Calu3 (cell line): ENCODE results near the gene ZC3H12A. TPM values are rescaled to one million over a fixed set of nuclear protein-coding genes. Genes with fewer than 3 reads are reported as not detected.
"Not testable (repeated sequence)": the region's sequence is repeated elsewhere in the genome, so short reads cannot be mapped to it uniquely, and the experiment has no call there.

ENCODE experiments used
- BruUV-seq: library from RNA; stranded (reverse); fragments of 400-500 nt; replicated peaks from 2 replicates; lab custom pipeline; 2021; lab: Mats Ljungman, UMichigan
- CTCF ChIA-PET: fragments of 300-600 bp; sonication (Branson Sonifier 250); formaldehyde crosslinking; loops from one replicate; lab custom pipeline; 2022; ENCODE audit warnings: antibody characterized with exemption; lab: Charles Lee
- DNase-seq: peaks from one replicate; pipeline ENCODE4 v3.0.0; 2022
- H3K27ac Mint-ChIP-seq: one replicate; pipeline ENCODE4 v1.8.0; 2022; ENCODE audit warnings: mixed read lengths; ENCODE audit not compliant: unreplicated experiment
- H3K27me3 Mint-ChIP-seq: one replicate; pipeline ENCODE4 v1.8.0; 2022; ENCODE audit warnings: mixed read lengths; ENCODE audit not compliant: unreplicated experiment
- H3K36me3 Mint-ChIP-seq: one replicate; pipeline ENCODE4 v1.8.0; 2022; ENCODE audit warnings: mild to moderate bottlenecking, moderate library complexity, mixed read lengths; ENCODE audit not compliant: insufficient read depth, unreplicated experiment
- H3K4me1 Mint-ChIP-seq: one replicate; pipeline ENCODE4 v1.8.0; 2022; ENCODE audit warnings: mild to moderate bottlenecking, low read depth, mixed read lengths; ENCODE audit not compliant: unreplicated experiment
- H3K4me3 Mint-ChIP-seq: one replicate; pipeline ENCODE4 v1.8.0; 2022; ENCODE audit warnings: mild to moderate bottlenecking, low read depth, moderate library complexity, mixed read lengths; ENCODE audit not compliant: unreplicated experiment
- H3K9me3 Mint-ChIP-seq: one replicate; pipeline ENCODE4 v1.8.0; 2022; ENCODE audit warnings: low read depth, mixed read lengths; ENCODE audit not compliant: unreplicated experiment
- intact Hi-C: fragments of 100-400 bp; cut with micrococcal nuclease; formaldehyde crosslinking; loops from one replicate; pipeline ENCODE4 v1.10.0; 2022; ENCODE audit not compliant: unreplicated experiment
- microRNA-seq: library from miRNA; unstranded; fragments of <30 nt; microRNA quantifications from one replicate; pipeline ENCODE4 v1.2.0, GENCODE V29; 2022
- total RNA-seq: library from RNA; stranded (reverse); gene quantifications from 2 replicates; pipeline ENCODE4 v1.2.3, GENCODE V29; 2022
- TF ChIP-seq, protein P1 (sequence below): fragments of 200-600 bp; IDR thresholded peaks from one replicate; pipeline ENCODE4 v1.8.0; 2022; ENCODE audit warnings: antibody characterized with exemption; ENCODE audit not compliant: unreplicated experiment

Gene ZC3H12A
- total RNA-seq, 1 experiment from 2014 or later: 94.1 TPM

DNA sequence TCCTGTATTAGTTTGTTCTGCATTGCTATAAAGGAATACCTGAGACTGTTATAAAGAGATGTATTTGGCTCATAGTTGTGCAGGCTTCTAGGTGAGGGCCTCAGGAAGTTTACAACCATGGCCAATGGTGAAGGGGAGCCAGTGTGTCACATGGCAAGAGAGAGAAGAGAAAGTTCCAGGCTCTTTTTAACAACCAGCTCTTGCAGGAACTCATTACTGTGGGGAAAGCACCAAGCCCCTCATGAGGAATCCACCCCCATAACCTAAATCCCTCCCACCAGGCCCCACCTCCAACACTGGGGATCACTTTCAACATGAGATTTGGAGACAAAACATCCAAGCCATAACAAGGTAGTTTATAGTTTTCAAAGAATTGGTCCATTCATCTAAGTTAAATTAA, 45.2 kb downstream of the ZC3H12A start:
- H3K36me3 Mint-ChIP-seq: peaks cover 7% of the 10 kb centered on the region
- CTCF ChIA-PET: interaction anchor here (0.6 kb wide), 1 partner anchor 16 kb away, joined by 3 read pairs; no protein-coding TSS in a partner anchor
- H3K9me3 Mint-ChIP-seq: no peaks in the 10 kb centered on the region
- intact Hi-C loops: no loop called here
- peaks cover 11% of the 10 kb centered on the region for H3K4me1 Mint-ChIP-seq
- no peaks in the 10 kb centered on the region for H3K27me3 Mint-ChIP-seq
- no peak overlapping the region for H3K4me3 Mint-ChIP-seq
- DNase-seq: no peak
- TF ChIP-seq, protein P1, sequence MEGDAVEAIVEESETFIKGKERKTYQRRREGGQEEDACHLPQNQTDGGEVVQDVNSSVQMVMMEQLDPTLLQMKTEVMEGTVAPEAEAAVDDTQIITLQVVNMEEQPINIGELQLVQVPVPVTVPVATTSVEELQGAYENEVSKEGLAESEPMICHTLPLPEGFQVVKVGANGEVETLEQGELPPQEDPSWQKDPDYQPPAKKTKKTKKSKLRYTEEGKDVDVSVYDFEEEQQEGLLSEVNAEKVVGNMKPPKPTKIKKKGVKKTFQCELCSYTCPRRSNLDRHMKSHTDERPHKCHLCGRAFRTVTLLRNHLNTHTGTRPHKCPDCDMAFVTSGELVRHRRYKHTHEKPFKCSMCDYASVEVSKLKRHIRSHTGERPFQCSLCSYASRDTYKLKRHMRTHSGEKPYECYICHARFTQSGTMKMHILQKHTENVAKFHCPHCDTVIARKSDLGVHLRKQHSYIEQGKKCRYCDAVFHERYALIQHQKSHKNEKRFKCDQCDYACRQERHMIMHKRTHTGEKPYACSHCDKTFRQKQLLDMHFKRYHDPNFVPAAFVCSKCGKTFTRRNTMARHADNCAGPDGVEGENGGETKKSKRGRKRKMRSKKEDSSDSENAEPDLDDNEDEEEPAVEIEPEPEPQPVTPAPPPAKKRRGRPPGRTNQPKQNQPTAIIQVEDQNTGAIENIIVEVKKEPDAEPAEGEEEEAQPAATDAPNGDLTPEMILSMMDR: no peak
- no TSS peak for BruUV-seq
- H3K27ac Mint-ChIP-seq: no peak overlapping the region

DNA sequence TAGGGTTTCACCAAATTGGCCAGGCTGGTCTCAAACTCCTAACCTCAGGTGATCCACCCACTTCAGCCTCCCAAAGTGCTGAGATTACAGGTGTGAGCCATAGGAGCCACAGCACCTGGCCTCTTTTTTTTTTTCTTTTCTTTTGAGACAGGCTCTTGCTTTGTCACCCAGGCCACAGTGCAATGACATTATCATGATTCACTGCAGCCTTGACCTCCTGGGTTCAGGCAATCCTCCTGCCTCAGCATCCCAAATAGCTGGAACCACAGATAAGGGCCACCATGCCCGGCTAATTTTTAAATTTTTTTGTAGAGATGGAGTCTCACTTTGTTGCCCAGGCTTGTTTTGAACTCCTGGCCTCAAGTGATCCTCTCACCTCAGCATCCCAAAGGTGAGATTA, 55.5 kb downstream of the ZC3H12A start:
- H3K9me3 Mint-ChIP-seq, DNase-seq, H3K4me3 Mint-ChIP-seq, intact Hi-C loops, H3K36me3 Mint-ChIP-seq, H3K27me3 Mint-ChIP-seq, BruUV-seq, H3K27ac Mint-ChIP-seq: not testable (repeated sequence)
- peaks cover 15% of the 10 kb centered on the region for H3K4me1 Mint-ChIP-seq
- CTCF ChIA-PET: interaction anchor here (0.7 to 1.0 kb wide), 2 partner anchors 15 to 25 kb away, joined by 3 to 4 read pairs; partner anchors contain the start of gene MEAF6

DNA sequence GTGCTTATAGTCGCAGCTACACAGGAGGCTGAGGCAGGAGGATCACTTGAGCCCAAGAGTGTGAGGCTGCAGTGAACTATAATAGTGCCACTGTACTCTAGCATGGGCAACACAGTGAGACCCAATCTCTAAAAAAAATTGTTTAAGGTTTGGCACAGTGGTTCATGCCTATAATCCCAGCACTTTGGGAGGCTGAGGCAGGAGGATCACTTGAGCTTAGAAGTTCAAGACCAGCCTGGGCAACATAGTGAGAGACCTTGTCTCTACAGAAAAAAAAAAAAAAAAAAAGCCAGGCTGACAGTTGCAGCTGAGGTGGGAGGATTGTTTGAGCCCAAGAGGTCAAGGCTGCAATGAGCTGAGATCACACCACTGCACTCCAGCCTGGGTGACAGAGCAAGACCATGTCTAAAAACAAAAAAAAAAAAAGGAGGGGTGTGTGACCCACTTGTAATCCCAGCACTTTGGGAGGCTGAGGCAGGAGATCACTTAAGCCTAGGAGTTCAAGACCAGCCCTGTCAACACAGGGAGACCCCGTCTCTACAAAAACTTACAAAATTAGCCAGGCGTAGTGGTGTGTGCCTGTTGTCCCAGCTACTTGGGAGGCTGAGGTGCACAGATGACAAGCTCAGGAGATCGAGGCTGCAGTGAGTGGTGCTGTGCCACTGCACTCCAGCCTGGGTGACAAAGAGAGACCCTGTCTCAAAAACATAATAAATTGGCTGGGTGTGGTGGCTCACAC, 58.2 kb downstream of the ZC3H12A start:
- DNase-seq, H3K27ac Mint-ChIP-seq, H3K4me3 Mint-ChIP-seq, H3K27me3 Mint-ChIP-seq, intact Hi-C loops, H3K9me3 Mint-ChIP-seq, BruUV-seq: not testable (repeated sequence)
- peaks cover 35% of the 10 kb centered on the region for H3K4me1 Mint-ChIP-seq
- CTCF ChIA-PET: interaction anchor here (0.6 to 0.7 kb wide), 2 partner anchors 11 to 18 kb away, joined by 3 to 7 read pairs; partner anchors contain the start of gene MEAF6
- peaks cover 22% of the 10 kb centered on the region for H3K36me3 Mint-ChIP-seq

DNA sequence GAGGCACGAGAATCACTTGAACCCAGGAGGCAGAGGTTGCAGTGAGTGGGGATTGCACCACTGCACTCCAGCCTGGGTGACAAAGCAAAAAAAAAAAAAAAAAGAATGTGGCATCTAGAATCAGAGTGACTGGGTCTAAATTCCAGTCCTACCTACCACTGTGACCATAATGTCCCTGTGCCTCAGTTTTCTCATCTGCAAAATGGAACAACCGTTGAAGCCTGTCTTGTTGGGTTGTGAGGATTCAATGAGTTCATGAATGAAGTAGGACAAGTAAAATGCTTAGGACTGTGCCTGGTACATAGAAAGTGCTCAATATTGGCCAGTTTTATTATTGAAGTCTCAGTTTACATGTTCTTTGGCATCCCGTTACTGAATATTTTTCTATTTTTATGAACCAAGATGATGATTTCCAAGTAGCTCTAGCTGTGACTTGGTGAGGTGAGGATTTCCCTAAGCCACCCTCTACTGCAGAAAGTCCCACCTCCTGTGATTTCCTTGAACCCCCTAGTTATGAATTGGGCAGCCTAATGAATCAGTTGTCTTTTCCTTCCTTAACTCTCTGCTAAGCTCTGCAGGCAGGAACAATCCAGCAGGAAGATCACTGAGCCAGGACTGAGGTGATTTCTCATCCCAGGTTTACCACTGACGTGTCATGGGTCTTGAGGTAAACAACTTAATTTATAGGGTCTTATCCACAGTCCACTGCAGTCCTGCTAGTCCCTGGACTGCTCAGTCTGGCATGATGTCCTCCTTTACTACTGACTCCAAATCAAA, 59.1 kb downstream of the ZC3H12A start:
- H3K27ac Mint-ChIP-seq: peak overlapping the region; percentile 85
- no peak for DNase-seq
- H3K36me3 Mint-ChIP-seq: peaks cover 29% of the 10 kb centered on the region
- H3K9me3 Mint-ChIP-seq: no peaks in the 10 kb centered on the region
- peaks cover 40% of the 10 kb centered on the region for H3K4me1 Mint-ChIP-seq
- intact Hi-C loops: no loop called here
- H3K4me3 Mint-ChIP-seq: no peak overlapping the region
- TF ChIP-seq, protein P1: no peak
- CTCF ChIA-PET: interaction anchor here (1.2 kb wide), 1 partner anchor 21 kb away, joined by 3 read pairs; the partner anchor contains the start of gene SNIP1
- H3K27me3 Mint-ChIP-seq: no peaks in the 10 kb centered on the region
- BruUV-seq: no TSS peak

Small RNA genes lying within 50 kb of the gene (microRNA-seq; reads per million reads assigned to microRNA genes)
- 1.1 reads per million for gene MIR5581
- 4.9 reads per million, percentile 14 among the genes with 10 or more reads in this experiment for gene MIR6732

Other genes starting within 250 kb of the ZC3H12A start
- gene MEAF6, start 40.2 kb downstream of the ZC3H12A start, total RNA-seq: 60.1 and 70.8 TPM in 2 replicates
- gene SNIP1, start 79.7 kb downstream of the ZC3H12A start, total RNA-seq: 21.0 and 25.7 TPM in 2 replicates
- 4.8 and 5.2 TPM in 2 replicates for gene DNALI1, start 82.4 kb downstream of the ZC3H12A start, total RNA-seq
- gene GNL2, start 121.4 kb downstream of the ZC3H12A start, total RNA-seq: 74.7 and 75.0 TPM in 2 replicates
- not detected in 2 replicates for gene RSPO1, start 160.3 kb downstream of the ZC3H12A start, total RNA-seq
- 33.2 and 34.5 TPM in 2 replicates for gene CDCA8, start 217.9 kb downstream of the ZC3H12A start, total RNA-seq